ENCODE measurements around the gene RWDD4. TPM values are rescaled to one million over a fixed set of nuclear protein-coding genes. Genes with fewer than 3 reads are reported as not detected.
A peak's percentile ranks its signal among the peaks of the same experiment; 100 is the strongest.

RWDD4 gene
- total and polyA plus RNA-seq, 9 of the 15 experiments (the other 6 are each of a cell fraction or from before 2014, with no cell fraction given), result 8.4 to 32.5 (median 24.2) TPM

GRCh38 chr4:183621875-183622274, 37.1 kb downstream of the RWDD4 start:
- intact Hi-C loops (cut with micrococcal nuclease), result no loop called here
- ATAC-seq, result no peak

More at GRCh38 chr4:183621875-183622274, 37.1 kb downstream of the RWDD4 start:
- in situ Hi-C loops (cut with MboI), result no loop called here
- no peak overlapping the region for H3K9ac ChIP-seq (ENCODE audit: insufficient read depth in 1 of 2, low read depth in 2 of 2, low read length in 2 of 2)
- peaks cover 2 to 20% of the 10 kb centered on the region in 2 experiments; a peak in 2 of 5 replicates for H3K27me3 ChIP-seq (ENCODE audit: control insufficient read depth in 2 of 2, insufficient read depth in 2 of 2, low read length in 2 of 2)
- no peaks in the 10 kb centered on the region for H3K9me3 ChIP-seq (replicated peaks; ENCODE audit: control insufficient read depth, insufficient read depth, low read depth, low read length)
- no peak overlapping the region for H3K27ac ChIP-seq (ENCODE audit: extremely low read depth, low read depth, low read length)
- peaks cover 5 to 8% of the 10 kb centered on the region in 2 experiments; a peak in 4 of 5 replicates for H3K4me1 ChIP-seq (replicated peaks in 1 of 2; ENCODE audit: control insufficient read depth in 2 of 2, insufficient read depth in 2 of 2, low read length in 2 of 2)
- ChIA-PET CTCF (ENCODE audit: low intra/inter-chr PET ratio) (no interaction called here), POLR2A (no interaction called here)
- H3K4me2 ChIP-seq (ENCODE audit: insufficient read depth, low read length), result no peak overlapping the region
- no peak overlapping the region for H3K4me3 ChIP-seq
- DNase-seq (ENCODE audit: extremely low read depth in 1 of 4, low spot score in 3 of 4), result no peak
- no peaks in the 10 kb centered on the region for H3K36me3 ChIP-seq (ENCODE audit: control insufficient read depth, insufficient read depth, low read length)
- no peak for FAIRE-seq
- H2AFZ ChIP-seq (ENCODE audit: low read depth, low read length), result no peak overlapping the region
- H3K79me2 ChIP-seq (ENCODE audit: control insufficient read depth, insufficient read depth, low read length), result no peaks in the 10 kb centered on the region
- BruUV-seq (replicated peaks), result no TSS peak
- TF ChIP-seq MEIS2 (IDR thresholded peaks at IDR 0.05; ENCODE audit: partially characterized antibody), result peak; percentile 41
- TF ChIP-seq XRCC3 (IDR thresholded peaks at IDR 0.05), result no peak
- TF ChIP-seq PBX2 (CRISPR knock-in tag; IDR thresholded peaks at IDR 0.05; ENCODE audit: low read depth), result no peak
- peak; percentile 49; the same call in 1 of the 2 replicates for TF ChIP-seq PBX2 (tag; conservative IDR thresholded peaks at IDR 0.05; ENCODE audit: low read depth)
- H4K20me1 ChIP-seq (replicated peaks; ENCODE audit: control insufficient read depth, insufficient read depth, low read length), result no peaks in the 10 kb centered on the region
- 41% methylated on average over 1 of the region's 1 CpG for WGBS (ENCODE audit: insufficient coverage, low coverage, missing lambda C conversion rate)
- no peaks in the 10 kb centered on the region for H3K9me1 ChIP-seq (ENCODE audit: control insufficient read depth, insufficient read depth, low read length)
